LNCAP (cell line): ENCODE data around the gene RANBP10.

ENCODE experiments used
- CTCF ChIP-seq: fragments of 450-650 bp; IDR thresholded peaks from 2 replicates; pipeline ENCODE4 v1.5.1; 2017; ENCODE audit warnings: mild to moderate bottlenecking

The RANBP10 gene

DNA sequence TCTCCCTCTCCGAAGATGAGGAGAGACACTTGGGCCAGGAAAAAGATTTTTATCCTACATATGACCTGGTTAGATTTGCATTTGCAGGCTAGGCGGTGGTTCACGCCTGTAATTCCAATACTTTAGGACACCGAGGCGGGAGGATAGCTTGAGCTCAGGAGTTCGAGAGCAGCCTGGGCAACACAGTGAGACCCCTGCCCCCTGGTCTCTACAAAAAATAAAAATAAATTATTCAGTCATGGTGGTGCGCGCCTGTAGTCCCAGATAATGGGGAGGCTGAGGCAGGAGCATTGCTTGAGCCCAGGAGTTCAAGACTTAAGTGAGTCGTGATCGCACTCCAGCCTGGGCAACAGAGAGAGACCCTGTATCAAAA is 27.9 kb upstream of the RANBP10 start:
- no peak for TF ChIP-seq CTCF

- TF ChIP-seq CTCF = no peak
Observed at GRCh38 chr16:67833415-67834241, 27.3 kb upstream of the RANBP10 start.

- TF ChIP-seq CTCF = no peak
Observed at GRCh38 chr16:67833030-67833414, 26.7 kb upstream of the RANBP10 start.

DNA sequence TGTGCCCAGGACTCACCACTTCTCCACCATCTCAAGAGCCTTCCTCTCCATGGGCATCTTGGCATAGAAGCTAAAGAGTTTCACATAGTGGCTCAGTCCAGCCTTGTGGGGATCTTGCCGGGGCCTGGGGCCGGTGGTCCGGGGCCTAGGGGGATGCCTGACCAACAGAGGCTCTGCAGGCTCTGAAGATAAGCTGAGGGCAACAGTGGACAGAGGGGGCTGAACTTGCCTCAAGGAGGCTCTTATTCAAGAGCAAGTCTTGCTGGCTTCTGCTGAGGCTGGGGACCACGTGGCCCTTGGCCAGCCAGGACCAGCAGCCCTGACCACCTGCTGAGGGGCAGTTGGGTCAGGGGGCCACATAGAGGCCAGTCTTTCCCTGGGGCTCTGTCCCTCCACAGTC is 22.3 kb upstream of the RANBP10 start:
- no peak for TF ChIP-seq CTCF

DNA sequence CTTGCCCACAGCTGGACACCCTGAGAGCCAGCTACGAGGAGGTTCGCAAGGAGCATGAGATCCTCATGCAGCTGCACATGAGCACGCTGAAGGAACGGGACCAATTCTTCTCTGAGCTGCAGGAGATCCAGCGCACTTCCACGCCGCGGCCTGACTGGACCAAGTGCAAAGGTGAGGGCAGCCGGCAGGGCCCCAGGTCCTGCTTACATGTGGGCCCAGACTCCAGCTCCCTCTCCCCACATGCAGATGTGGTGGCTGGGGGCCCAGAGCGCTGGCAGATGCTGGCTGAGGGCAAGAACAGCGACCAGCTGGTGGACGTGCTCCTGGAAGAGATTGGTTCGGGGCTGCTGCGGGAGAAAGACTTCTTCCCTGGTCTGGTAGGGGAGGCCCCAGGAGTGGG is 19.5 kb upstream of the RANBP10 start:
- no peak for TF ChIP-seq CTCF

GRCh38 chr16:67825119-67825518 is 18.8 kb upstream of the RANBP10 start:
- TF ChIP-seq CTCF = no peak

DNA sequence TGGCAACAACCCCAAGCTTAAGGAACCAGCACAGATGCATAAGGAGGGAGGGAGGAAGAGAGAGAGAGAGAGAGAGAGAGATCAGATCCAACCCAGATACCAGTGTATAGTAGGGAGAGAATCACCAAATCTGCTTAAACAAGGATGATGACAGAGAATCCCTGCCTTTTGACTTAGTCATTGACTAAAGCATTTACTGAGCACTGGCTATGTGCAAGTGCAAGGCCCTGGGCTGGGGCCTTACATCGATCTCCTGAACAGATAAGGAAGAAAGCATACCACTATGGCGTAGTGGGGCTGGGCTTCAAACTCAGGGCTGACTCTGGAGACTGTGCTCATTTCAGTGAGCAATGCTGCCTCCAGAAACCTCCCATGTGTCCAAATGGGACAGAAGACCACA is 16.2 kb upstream of the RANBP10 start:
- no peak for TF ChIP-seq CTCF
